HEK293T (cell line): ENCODE results near the gene CACNA1E.

Source experiments
- ARNT ChIP-seq: fragments of 450-650 bp; IDR thresholded peaks from 2 replicates; pipeline ENCODE4 v1.6.1; 2017; ENCODE audit warnings: mild to moderate bottlenecking
- BHLHE40 ChIP-seq: fragments of 450-650 bp; IDR thresholded peaks from 2 replicates; pipeline ENCODE4 v1.6.1; 2016; ENCODE audit warnings: mild to moderate bottlenecking, moderate library complexity, borderline replicate concordance
- FOXA1 ChIP-seq: fragments of 450-650 bp; IDR thresholded peaks from 2 replicates; pipeline ENCODE4 v1.6.1; 2016; ENCODE audit warnings: mild to moderate bottlenecking
- SP1 ChIP-seq: fragments of 450-650 bp; IDR thresholded peaks from 2 replicates; pipeline ENCODE4 v1.6.1; 2017
- TARDBP ChIP-seq: fragments of 450-650 bp; IDR thresholded peaks from 2 replicates; pipeline ENCODE4 v1.6.1; 2016

DNA sequence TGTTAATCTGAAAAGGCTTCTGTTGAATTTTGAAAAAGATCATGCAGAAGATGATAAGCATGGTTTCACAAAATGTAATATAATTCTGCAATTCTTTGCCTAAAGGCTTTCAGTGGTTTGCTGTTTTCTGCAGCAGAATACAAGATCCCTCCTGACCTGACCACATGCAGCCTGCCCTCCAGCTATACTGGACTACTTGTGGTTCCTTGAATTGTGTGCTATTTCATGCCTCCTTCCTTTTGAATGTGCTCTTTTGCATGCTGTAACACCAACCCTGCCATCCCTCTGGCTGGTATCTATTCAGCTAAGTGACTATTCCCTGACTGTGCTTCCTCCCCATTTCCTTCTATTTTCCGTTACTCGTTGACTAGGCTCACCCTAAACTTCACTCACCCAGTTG lies 55.5 kb downstream of the CACNA1E start:
- TF ChIP-seq BHLHE40 (no peak), FOXA1 (no peak), TARDBP (no peak), ARNT (no peak), SP1 (no peak)
